Measurements from ENCODE around the gene MAP1LC3B2. TPM values are rescaled to one million over a fixed set of nuclear protein-coding genes. Genes with fewer than 3 reads are reported as not detected.

MAP1LC3B2 gene
- total RNA-seq, 1 donor = 1.1 TPM

GRCh38 chr12:116603546-116604177, 44.5 kb downstream of the MAP1LC3B2 start:
- Histone ChIP-seq H3K4me1 (ENCODE audit: insufficient read depth, low read length) (peaks cover 31% of the 10 kb centered on the region), H3K9me3 (ENCODE audit: low read depth, low read length) (no peaks in the 10 kb centered on the region), H3K79me2 (ENCODE audit: insufficient read depth, low read length) (no peaks in the 10 kb centered on the region), H3K36me3 (ENCODE audit: insufficient read depth, low read length) (no peaks in the 10 kb centered on the region), H3K27me3 (ENCODE audit: insufficient read depth, low read length) (no peaks in the 10 kb centered on the region), H3K4me3 (ENCODE audit: insufficient read depth, low read length) (no peak overlapping the region), H3K4me2 (ENCODE audit: insufficient read depth, low read length) (peak overlapping the region; percentile 85), H2AFZ (ENCODE audit: low read length) (no peak overlapping the region), H3K27ac (ENCODE audit: low read depth, low read length) (no peak overlapping the region), H4K20me1 (ENCODE audit: insufficient read depth, low read length) (no peaks in the 10 kb centered on the region)
- no peak for TF ChIP-seq CTCF (IDR thresholded peaks at IDR 0.05; ENCODE audit: extremely low read depth, low read depth, low read length)
- no peak for DNase-seq (ENCODE audit: insufficient read length, low spot score, missing footprints)

GRCh38 chr12:116604178-116604895, 45.2 kb downstream of the MAP1LC3B2 start:
- no peak for DNase-seq (ENCODE audit: insufficient read length, low spot score, missing footprints)
- Histone ChIP-seq H3K79me2 (ENCODE audit: insufficient read depth, low read length) (no peaks in the 10 kb centered on the region), H3K4me3 (ENCODE audit: insufficient read depth, low read length) (peak overlapping the region; percentile 56), H2AFZ (ENCODE audit: low read length) (peak overlapping the region; percentile 57), H3K4me1 (ENCODE audit: insufficient read depth, low read length) (peaks cover 25% of the 10 kb centered on the region), H3K9me3 (ENCODE audit: low read depth, low read length) (no peaks in the 10 kb centered on the region), H3K27ac (ENCODE audit: low read depth, low read length) (no peak overlapping the region), H4K20me1 (ENCODE audit: insufficient read depth, low read length) (no peaks in the 10 kb centered on the region), H3K4me2 (ENCODE audit: insufficient read depth, low read length) (peak overlapping the region; percentile 85), H3K27me3 (ENCODE audit: insufficient read depth, low read length) (no peaks in the 10 kb centered on the region), H3K36me3 (ENCODE audit: insufficient read depth, low read length) (no peaks in the 10 kb centered on the region)
- no peak for TF ChIP-seq CTCF (IDR thresholded peaks at IDR 0.05; ENCODE audit: extremely low read depth, low read depth, low read length)

GRCh38 chr12:116604951-116605641, 45.9 kb downstream of the MAP1LC3B2 start:
- peak overlapping the region; percentile 57 for H2AFZ ChIP-seq (ENCODE audit: low read length)

More at GRCh38 chr12:116604951-116605641, 45.9 kb downstream of the MAP1LC3B2 start:
- H3K79me2 ChIP-seq (ENCODE audit: insufficient read depth, low read length) = no peaks in the 10 kb centered on the region
- H4K20me1 ChIP-seq (ENCODE audit: insufficient read depth, low read length) = no peaks in the 10 kb centered on the region
- H3K27ac ChIP-seq (ENCODE audit: low read depth, low read length) = no peak overlapping the region
- H3K27me3 ChIP-seq (ENCODE audit: insufficient read depth, low read length) = no peaks in the 10 kb centered on the region
- no peak for TF ChIP-seq CTCF (IDR thresholded peaks at IDR 0.05; ENCODE audit: extremely low read depth, low read depth, low read length)
- H3K36me3 ChIP-seq (ENCODE audit: insufficient read depth, low read length) = no peaks in the 10 kb centered on the region
- peak overlapping the region; percentile 56 for H3K4me3 ChIP-seq (ENCODE audit: insufficient read depth, low read length)
- H3K9me3 ChIP-seq (ENCODE audit: low read depth, low read length) = no peaks in the 10 kb centered on the region
- H3K4me2 ChIP-seq (ENCODE audit: insufficient read depth, low read length) = peak overlapping the region; percentile 85
- H3K4me1 ChIP-seq (ENCODE audit: insufficient read depth, low read length) = peaks cover 25% of the 10 kb centered on the region
- no peak for DNase-seq (ENCODE audit: insufficient read length, low spot score, missing footprints)
